GM12873 (cell line): ENCODE results near the gene EPB41.

Source experiments
- CTCF ChIP-seq: IDR thresholded peaks from 2 replicates; pipeline ENCODE4 v1.5.1; 2012; ENCODE audit warnings: low read depth, mild to moderate bottlenecking, moderate library complexity, low read length, control low read depth; ENCODE audit not compliant: insufficient read depth; ENCODE audit errors: missing control alignments

Gene EPB41

GRCh38 chr1:28887835-28888682, 26.3 kb upstream of the EPB41 start:
- no peak for TF ChIP-seq CTCF

DNA sequence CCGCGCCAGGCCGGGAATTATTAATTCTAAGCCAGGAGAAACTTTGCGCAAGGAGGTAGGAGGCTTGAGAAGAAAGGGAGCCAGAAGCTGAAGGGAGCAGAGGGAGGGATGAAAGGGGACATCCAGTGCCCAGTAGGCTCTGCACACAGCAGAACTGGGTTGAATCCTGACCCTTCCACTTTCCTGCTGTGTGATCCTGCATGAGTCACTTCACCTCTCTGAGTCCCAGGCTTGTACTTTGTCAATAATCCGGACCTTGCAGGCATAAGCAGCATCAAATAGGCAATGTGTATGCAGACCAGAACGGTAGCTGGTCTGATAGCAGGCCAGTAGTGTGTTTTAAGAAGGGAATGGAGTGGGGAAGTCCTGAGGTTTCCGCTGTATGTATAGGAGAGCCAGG, 25.5 kb upstream of the EPB41 start:
- no peak for TF ChIP-seq CTCF

DNA sequence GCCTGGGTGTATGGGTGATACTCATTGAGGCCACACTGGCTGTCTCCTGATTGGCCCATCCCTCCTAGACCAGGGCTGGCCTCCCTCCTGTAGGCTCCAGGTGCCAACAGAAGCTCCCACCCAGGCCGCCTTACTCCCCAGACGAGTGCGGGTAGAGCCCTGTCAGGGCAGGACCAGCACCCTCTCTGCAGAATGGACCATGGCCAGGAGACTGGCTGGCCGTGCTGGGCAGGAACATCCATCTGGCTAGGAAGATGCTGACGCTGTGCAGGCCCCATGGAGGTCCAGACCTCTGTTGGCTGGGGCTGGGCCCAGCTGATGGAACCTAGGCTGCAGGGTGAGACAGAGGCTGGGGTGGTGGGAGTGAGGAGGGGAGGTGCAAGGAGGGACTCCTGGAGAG, 25.0 kb upstream of the EPB41 start:
- TF ChIP-seq CTCF, result no peak

GRCh38 chr1:28890435-28890834, 23.9 kb upstream of the EPB41 start:
- no peak for TF ChIP-seq CTCF

- no peak for TF ChIP-seq CTCF
These were observed 23.5 kb upstream of the EPB41 start for GRCh38 chr1:28890836-28891235.

- TF ChIP-seq CTCF, result no peak
These were observed 23.1 kb upstream of the EPB41 start for GRCh38 chr1:28891256-28891655.

DNA sequence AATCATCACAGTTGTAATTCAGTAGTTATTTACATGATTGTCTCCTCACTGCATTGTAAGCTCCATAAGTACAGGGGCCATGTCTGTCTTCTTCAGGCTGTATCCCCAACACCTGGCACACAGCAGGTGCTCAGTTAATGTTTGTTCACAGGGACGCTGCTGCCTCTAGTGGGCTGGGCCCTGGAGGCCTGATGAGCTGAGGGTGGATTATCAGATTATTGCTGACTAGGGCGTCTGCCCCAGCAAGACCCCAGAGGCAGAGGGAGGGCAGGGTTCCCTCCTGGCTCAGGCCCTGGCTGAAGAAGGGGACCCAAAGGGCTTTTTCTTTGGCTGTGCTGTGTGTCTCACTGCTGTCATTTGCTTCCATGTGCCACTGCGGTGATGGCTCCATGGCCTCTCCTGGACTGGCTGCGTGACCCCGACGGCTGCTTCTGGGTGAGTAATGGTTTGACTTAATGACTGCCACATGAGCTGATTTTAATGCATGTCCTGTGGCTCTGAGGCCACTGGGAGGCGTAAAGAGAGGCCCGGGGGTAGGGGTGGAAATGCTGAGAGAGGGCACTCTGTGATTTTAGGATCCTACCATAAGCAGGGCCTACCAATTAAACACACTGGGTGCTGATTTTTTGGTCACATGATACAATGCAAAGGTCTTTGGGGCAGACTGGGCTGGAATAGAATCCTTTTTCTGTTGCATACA, 20.8 kb upstream of the EPB41 start:
- TF ChIP-seq CTCF, result peak; percentile 56
